ENCODE data around the gene BUD23. TPM values are rescaled to one million over a fixed set of nuclear protein-coding genes. Genes with fewer than 3 reads are reported as not detected.

BUD23 gene
- total RNA-seq, 1 experiment from 2014 or later, result 78.1 TPM

- no peak overlapping the region for H2BK20ac ChIP-seq (ENCODE audit: low read depth, low read length, poor library complexity, severe bottlenecking)
- Mint-ChIP-seq H3K4me1 (peaks cover 9 to 32% of the 10 kb centered on the region in 2 experiments), H3K36me3 (ENCODE audit: insufficient read depth in 1 of 3, low read depth in 3 of 3) (peaks cover 0 to 1% (median 0%) of the 10 kb centered on the region in 3 experiments; a peak in 2 of 7 replicates), H3K27me3 (ENCODE audit: low read depth) (peaks cover 88% of the 10 kb centered on the region), H3K27ac (no peak overlapping the region), H3K9me3 (no peaks in the 10 kb centered on the region; a peak in 2 of 5 replicates), H3K4me3 (peak overlapping the region; percentile 58 to 85)
- no peak overlapping the region for H3K56ac ChIP-seq (ENCODE audit: insufficient read length, low read depth, low read length)
- H3T11ph ChIP-seq (ENCODE audit: low read length), result no peak overlapping the region
- TF ChIP-seq CTCF (conservative IDR thresholded peaks at IDR 0.05), result no peak
- H3K4me1 ChIP-seq (ENCODE audit: insufficient read depth, low read length), result 0 out of 2 replicates have a peak, but pooled peaks cover 3% of the 10 kb centered on the region
- no peaks in the 10 kb centered on the region for H3K79me2 ChIP-seq (ENCODE audit: insufficient read depth, low read length)
- no peak overlapping the region for H2AFZ ChIP-seq (ENCODE audit: low read length)
- DNase-seq, result no peak
- H4K8ac ChIP-seq (replicated peaks; ENCODE audit: insufficient read length, low read depth, low read length), result no peak overlapping the region
- H2AK5ac ChIP-seq (ENCODE audit: insufficient read length, low read length), result no peak overlapping the region
- no peak overlapping the region for H2BK5ac ChIP-seq (ENCODE audit: insufficient read length, low read length)
- no peak overlapping the region for H2BK15ac ChIP-seq (ENCODE audit: low read depth, low read length)
- H3K27me3 ChIP-seq (ENCODE audit: insufficient read depth, low read length), result peaks cover 4% of the 10 kb centered on the region; the same call in 1 of the 2 replicates
- no peak overlapping the region for H4K5ac ChIP-seq (ENCODE audit: insufficient read length, low read depth, low read length)
- H3K79me1 ChIP-seq (ENCODE audit: insufficient read depth, low read depth, low read length, poor library complexity, severe bottlenecking), result no peaks in the 10 kb centered on the region
- H4K91ac ChIP-seq (ENCODE audit: insufficient read length, low read depth, low read length), result no peak overlapping the region
- H2BK12ac ChIP-seq (ENCODE audit: insufficient read length, low read depth, low read length), result no peak overlapping the region
- no peak overlapping the region for H3K4ac ChIP-seq (ENCODE audit: low read depth, low read length)
- peak overlapping the region; percentile 67 for H3K4me2 ChIP-seq (ENCODE audit: insufficient read depth, insufficient read length, low read length)
- H3K14ac ChIP-seq (ENCODE audit: insufficient read depth, low read length), result 0 out of 2 replicates have a peak overlapping the region, but pooled peaks have one; percentile 8
- H3K27ac ChIP-seq (ENCODE audit: insufficient read length, low read depth, low read length), result no peak overlapping the region
- no CpG with 5 or more reads among the region's 62 CpGs for WGBS (ENCODE audit: extremely low coverage, insufficient read length, low lambda C conversion rate)
- no peaks in the 10 kb centered on the region for H4K20me1 ChIP-seq (ENCODE audit: control insufficient read depth, insufficient read depth, insufficient read length)
- peak overlapping the region; percentile 14 for H3K9ac ChIP-seq (ENCODE audit: extremely low read depth, insufficient read length, low read length)
- H3K23ac ChIP-seq (ENCODE audit: insufficient read length, low read depth, low read length), result no peak overlapping the region
- H2BK120ac ChIP-seq (ENCODE audit: low read depth, low read length, poor library complexity, severe bottlenecking), result peak overlapping the region; percentile 65
- no peaks in the 10 kb centered on the region for H3K9me3 ChIP-seq (ENCODE audit: control insufficient read depth, low read depth, low read length)
- H3K18ac ChIP-seq (ENCODE audit: insufficient read length, low read depth, low read length), result peak overlapping the region; percentile 33
- H3K23me2 ChIP-seq (ENCODE audit: insufficient read length, low read depth, low read length, poor library complexity, severe bottlenecking), result peaks cover 8% of the 10 kb centered on the region
Measured at GRCh38 chr7:73647725-73648592, 35.4 kb upstream of the BUD23 start.
